Neural cell (in vitro differentiated cells): ENCODE results near the gene ROR1. TPM values are rescaled to one million over a fixed set of nuclear protein-coding genes. Genes with fewer than 3 reads are reported as not detected.

Experiments used
- H2AFZ ChIP-seq: fragments of 200-600, 300-800 bp; sonication (generic), shearing (Covaris generic); 2 replicates; pipeline ENCODE4 v1.6.0; 2014; ENCODE audit warnings: low read depth, mild to moderate bottlenecking, antibody characterized with exemption, low read length, moderate library complexity
- H3F3A ChIP-seq: fragments of 200-600 bp; shearing (Covaris generic); 2 replicates; pipeline ENCODE4 v1.6.1; 2016; ENCODE audit warnings: mild to moderate bottlenecking, moderate library complexity, mixed read lengths, antibody characterized with exemption, low read length; ENCODE audit not compliant: insufficient read depth, poor library complexity, severe bottlenecking
- H3K27ac ChIP-seq: fragments of 200-600, 300-800 bp; sonication (generic), shearing (Covaris generic); 2 replicates; pipeline ENCODE4 v1.5.1; 2014; ENCODE audit warnings: mild to moderate bottlenecking, low read length, moderate library complexity
- H3K27me3 ChIP-seq: fragments of 300-800, 200-600 bp; sonication (generic), shearing (Covaris generic); 2 replicates; pipeline ENCODE4 v1.6.0; 2014; ENCODE audit warnings: mild to moderate bottlenecking, low read depth, low read length, moderate library complexity; ENCODE audit not compliant: insufficient read depth
- H3K36me3 ChIP-seq: fragments of 300-800, 200-600 bp; sonication (generic), shearing (Covaris generic); 2 replicates; pipeline ENCODE4 v1.5.1; 2014; ENCODE audit warnings: mild to moderate bottlenecking, antibody characterized with exemption, low read length, moderate library complexity; ENCODE audit not compliant: insufficient read depth
- H3K4me2 ChIP-seq: fragments of 300-800, 200-600 bp; sonication (generic), shearing (Covaris generic); 2 replicates; pipeline ENCODE4 v1.6.0; 2014; ENCODE audit warnings: mild to moderate bottlenecking, low read length
- H3K4me3 ChIP-seq: fragments of 300-800, 200-600 bp; sonication (generic), shearing (Covaris generic); 2 replicates; pipeline ENCODE4 v1.5.1; 2014; ENCODE audit warnings: mild to moderate bottlenecking, low read length, moderate library complexity
- H3K79me2 ChIP-seq: fragments of 200-600 bp; shearing (Covaris generic); replicated peaks from 2 replicates; pipeline ENCODE4 v1.6.0; 2014; ENCODE audit warnings: mild to moderate bottlenecking, low read length, moderate library complexity; ENCODE audit not compliant: insufficient read depth
- H3K9ac ChIP-seq: fragments of 300-800, 200-600 bp; sonication (generic), shearing (Covaris generic); 2 replicates; pipeline ENCODE4 v1.6.1; 2016; ENCODE audit warnings: mild to moderate bottlenecking, low read length, mixed read lengths
- H3K9me2 ChIP-seq: fragments of 200-600 bp; shearing (Covaris generic); 2 replicates; pipeline ENCODE4 v1.6.1; 2016; ENCODE audit warnings: mild to moderate bottlenecking, low read length, mixed read lengths; ENCODE audit not compliant: insufficient read depth
- H3K9me3 ChIP-seq: fragments of 200-600, 300-800 bp; sonication (generic), shearing (Covaris generic); 2 replicates; pipeline ENCODE4 v1.6.1; 2016; ENCODE audit warnings: mild to moderate bottlenecking, mixed run types, low read length, moderate library complexity, mixed read lengths
- H4K20me1 ChIP-seq: fragments of 200-600 bp; shearing (Covaris generic); 2 replicates; pipeline ENCODE4 v1.6.1; 2016; ENCODE audit warnings: mild to moderate bottlenecking, mixed run types; ENCODE audit not compliant: insufficient read depth
- CTCF ChIP-seq: fragments of 450-650 bp; IDR thresholded peaks from 2 replicates; pipeline ENCODE4 v1.5.1; 2014; ENCODE audit warnings: antibody characterized with exemption, mild to moderate bottlenecking, moderate library complexity; ENCODE audit not compliant: poor library complexity, severe bottlenecking
- EP300 ChIP-seq: fragments of 450-650 bp; conservative IDR thresholded peaks from 2 replicates; pipeline ENCODE4 v1.6.1; 2014; ENCODE audit warnings: antibody characterized with exemption, mild to moderate bottlenecking, moderate library complexity; ENCODE audit not compliant: poor library complexity, severe bottlenecking
- EZH2 ChIP-seq: fragments of 200-600, 300-800 bp; shearing (Covaris generic), sonication (generic); IDR thresholded peaks from 2 replicates; pipeline ENCODE4 v1.6.1; 2014; ENCODE audit warnings: antibody characterized with exemption, low read length, borderline replicate concordance, mild to moderate bottlenecking; ENCODE audit not compliant: insufficient read depth, poor library complexity, severe bottlenecking
- MXI1 ChIP-seq: fragments of 450-650 bp; conservative IDR thresholded peaks from 2 replicates; pipeline ENCODE4 v1.6.1; 2014; ENCODE audit warnings: antibody characterized with exemption, mild to moderate bottlenecking; ENCODE audit not compliant: poor library complexity, severe bottlenecking
- POLR2AphosphoS5 ChIP-seq: IDR thresholded peaks from 2 replicates; pipeline ENCODE4 v1.6.1; 2012
- RAD21 ChIP-seq: fragments of 450-650 bp; conservative IDR thresholded peaks from 2 replicates; pipeline ENCODE4 v1.6.1; 2014; ENCODE audit warnings: antibody characterized with exemption, mild to moderate bottlenecking, moderate library complexity
- REST ChIP-seq: IDR thresholded peaks from 2 replicates; pipeline ENCODE4 v1.6.1; 2012; ENCODE audit warnings: borderline replicate concordance
- SMC3 ChIP-seq: fragments of 450-650 bp; conservative IDR thresholded peaks from 2 replicates; pipeline ENCODE4 v1.6.1; 2014; ENCODE audit warnings: antibody characterized with exemption, mild to moderate bottlenecking, moderate library complexity; ENCODE audit not compliant: poor library complexity
- TAF1 ChIP-seq: IDR thresholded peaks from 2 replicates; pipeline ENCODE4 v1.6.1; 2012; ENCODE audit warnings: low read depth
- polyA plus RNA-seq: library from polyadenylated mRNA; depleted of rRNA; stranded (reverse); fragments of >200 nt; gene quantifications from 2 replicates; pipeline ENCODE4 v1.2.3, GENCODE V29; 2014

The ROR1 gene
- polyA plus RNA-seq, 1 donor from 2014 or later: 0.27 TPM

DNA sequence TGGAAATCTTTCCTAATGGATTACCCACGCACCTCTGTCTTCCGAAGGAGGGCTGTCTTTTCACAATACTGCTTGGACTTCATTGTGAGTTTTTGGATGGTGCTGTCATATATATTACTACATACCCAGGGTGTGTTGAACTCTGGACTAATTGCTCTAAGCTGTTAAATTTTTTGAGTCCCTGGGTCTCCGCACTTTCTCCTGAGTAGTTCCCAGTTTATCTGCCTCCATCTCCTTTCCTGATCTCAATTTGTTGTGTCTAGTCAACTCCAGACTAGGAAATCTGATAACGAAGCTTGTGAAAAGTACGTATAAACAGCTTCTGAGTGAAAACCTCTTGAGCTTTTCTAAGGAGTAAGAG, 211.1 kb downstream of the ROR1 start:
- H3K79me2 ChIP-seq: no peaks in the 10 kb centered on the region
- no peak for TF ChIP-seq POLR2AphosphoS5
- no peak for TF ChIP-seq TAF1

GRCh38 chr1:63987014-63987627, 213.3 kb downstream of the ROR1 start:
- Histone ChIP-seq H3K36me3 (no peaks in the 10 kb centered on the region), H3K9ac (no peak overlapping the region), H2AFZ (no peak overlapping the region), H3K27me3 (no peaks in the 10 kb centered on the region), H3K27ac (no peak overlapping the region), H3K79me2 (no peaks in the 10 kb centered on the region), H3K4me2 (no peak overlapping the region), H3F3A (no peaks in the 10 kb centered on the region), H4K20me1 (no peaks in the 10 kb centered on the region), H3K4me3 (no peak overlapping the region), H3K9me2 (no peaks in the 10 kb centered on the region), H3K9me3 (no peaks in the 10 kb centered on the region)
- TF ChIP-seq SMC3 (no peak), EP300 (no peak), EZH2 (no peak), REST (no peak), CTCF (no peak), POLR2AphosphoS5 (no peak), RAD21 (no peak), TAF1 (no peak), MXI1 (no peak)

More for the DNA sequence above, 211.1 kb downstream of the ROR1 start:
- Histone ChIP-seq H3K27ac (no peak overlapping the region), H2AFZ (no peak overlapping the region), H3K36me3 (no peaks in the 10 kb centered on the region), H3K4me3 (no peak overlapping the region), H3K9ac (no peak overlapping the region), H3K9me2 (no peaks in the 10 kb centered on the region), H4K20me1 (no peaks in the 10 kb centered on the region), H3K4me2 (no peak overlapping the region), H3K9me3 (no peaks in the 10 kb centered on the region), H3F3A (no peaks in the 10 kb centered on the region), H3K27me3 (no peaks in the 10 kb centered on the region)

GRCh38 chr1:63987628-63988024, 213.8 kb downstream of the ROR1 start:
- Histone ChIP-seq H3K27me3 (no peaks in the 10 kb centered on the region), H3K4me2 (no peak overlapping the region), H3F3A (no peaks in the 10 kb centered on the region), H3K4me3 (no peak overlapping the region), H3K9ac (no peak overlapping the region), H2AFZ (no peak overlapping the region), H4K20me1 (no peaks in the 10 kb centered on the region), H3K27ac (no peak overlapping the region), H3K9me3 (no peaks in the 10 kb centered on the region), H3K79me2 (no peaks in the 10 kb centered on the region), H3K9me2 (no peaks in the 10 kb centered on the region), H3K36me3 (no peaks in the 10 kb centered on the region)
- TF ChIP-seq RAD21 (no peak), MXI1 (no peak), TAF1 (no peak), EZH2 (no peak), POLR2AphosphoS5 (no peak), SMC3 (no peak), EP300 (no peak), REST (no peak), CTCF (no peak)
